Fibroblast of mammary gland (primary cell): ENCODE data around the gene PAPPA2.
"Not testable (repeated sequence)": the region's sequence is repeated elsewhere in the genome, so short reads cannot be mapped to it uniquely, and the experiment has no call there.

ENCODE experiments used
- DNase-seq: peaks from one replicate; pipeline ENCODE4 v3.0.0-alpha.2; 2010; ENCODE audit warnings: low read depth
- H3K4me3 ChIP-seq: 2 replicates; pipeline ENCODE4 v1.5.1; 2011; ENCODE audit warnings: low read depth, mild to moderate bottlenecking, low read length, moderate library complexity; ENCODE audit not compliant: control insufficient read depth
- CTCF ChIP-seq: conservative IDR thresholded peaks from 2 replicates; pipeline ENCODE4 v1.5.1; 2011; ENCODE audit warnings: low read depth, low read length, inconsistent platforms; ENCODE audit not compliant: control insufficient read depth, insufficient read depth

Gene PAPPA2

GRCh38 chr1:176462674-176463378, at the start of gene PAPPA2:
TSS of gene PAPPA2 (plus strand) at chr1:176463175. CDS start at chr1:176556323, 93,148 bp downstream.
- no peak for TF ChIP-seq CTCF
- H3K4me3 ChIP-seq = no peak within 1 kb of the TSS
- DNase-seq = no peak

GRCh38 chr1:176416777-176417176, 46.2 kb upstream of the PAPPA2 start:
- no peak for TF ChIP-seq CTCF
- no peak overlapping the region for H3K4me3 ChIP-seq
- no peak for DNase-seq

- not testable (repeated sequence) for DNase-seq, H3K4me3 ChIP-seq
These were observed 43.4 kb upstream of the PAPPA2 start for GRCh38 chr1:176419608-176420007.

GRCh38 chr1:176434234-176434633, 28.7 kb upstream of the PAPPA2 start:
- no peak for TF ChIP-seq CTCF
- H3K4me3 ChIP-seq = no peak overlapping the region
- DNase-seq = no peak

GRCh38 chr1:176436251-176436650, 26.7 kb upstream of the PAPPA2 start:
- TF ChIP-seq CTCF = no peak

GRCh38 chr1:176440176-176440575, 22.8 kb upstream of the PAPPA2 start:
- H3K4me3 ChIP-seq = no peak overlapping the region
- no peak for TF ChIP-seq CTCF
- no peak for DNase-seq

More at GRCh38 chr1:176436251-176436650, 26.7 kb upstream of the PAPPA2 start:
- no peak overlapping the region for H3K4me3 ChIP-seq
- DNase-seq = no peak

GRCh38 chr1:176444286-176444685, 18.7 kb upstream of the PAPPA2 start:
- no peak for DNase-seq
- no peak overlapping the region for H3K4me3 ChIP-seq
- TF ChIP-seq CTCF = peak; percentile 3
